C4-2B (cell line): Measurements from ENCODE around the gene NDEL1.

ENCODE experiments used
- CTCF ChIP-seq: fragments of 450-650 bp; conservative IDR thresholded peaks from 2 replicates; pipeline ENCODE4 v1.5.1; 2017; ENCODE audit warnings: mild to moderate bottlenecking
- ZFX ChIP-seq: fragments of 450-650 bp; IDR thresholded peaks from 2 replicates; pipeline ENCODE4 v1.6.1; 2017

GRCh38 chr17:8391711-8392110 lies 44.0 kb upstream of the NDEL1 start:
- TF ChIP-seq CTCF (no peak), ZFX (no peak)
